Epithelial cell of proximal tubule (primary cell): ENCODE data around the gene ASPDH. TPM values are rescaled to one million over a fixed set of nuclear protein-coding genes. Genes with fewer than 3 reads are reported as not detected.

ENCODE experiments used
- DNase-seq: peaks from one replicate; pipeline ENCODE4 v3.0.0-alpha.2; 2011; ENCODE audit warnings: low read depth
- H3K4me3 ChIP-seq: 2 replicates; pipeline ENCODE4 v1.5.1; 2011; ENCODE audit warnings: low read depth, mild to moderate bottlenecking, low read length
- total RNA-seq: library from RNA; depleted of rRNA; stranded (reverse); fragments of >200 nt; gene quantifications from 2 replicates; pipeline ENCODE4 v1.2.3, GENCODE V29; 2015
- TF ChIP-seq, protein P1 (sequence below): conservative IDR thresholded peaks from 2 replicates; pipeline ENCODE4 v1.5.1; 2012; ENCODE audit warnings: low read depth, mild to moderate bottlenecking, low read length

Gene ASPDH
- total RNA-seq, 1 donor from 2014 or later: not detected

DNA sequence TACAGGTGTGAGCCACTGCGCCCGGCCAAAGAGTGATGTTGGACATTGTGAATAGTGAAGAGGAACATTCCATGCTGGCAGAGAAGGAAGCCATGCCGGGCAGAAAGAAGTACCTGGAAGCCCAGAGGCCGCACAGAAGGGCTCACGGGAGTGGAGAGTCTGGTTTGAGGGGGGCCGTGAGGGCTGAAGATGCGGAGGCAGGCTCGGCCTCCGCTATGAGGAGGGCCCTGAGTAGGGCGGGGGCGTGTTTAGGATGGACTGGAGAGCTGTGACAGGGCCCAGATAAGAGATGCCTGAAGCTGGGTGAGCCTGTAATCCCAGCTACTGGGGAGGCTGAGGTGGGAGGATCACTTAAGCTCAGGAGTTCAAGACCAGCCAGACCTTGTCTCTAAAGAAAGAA lies 4.3 kb downstream of the ASPDH start:
- no peak for DNase-seq
- H3K4me3 ChIP-seq: no peak overlapping the region
- TF ChIP-seq, protein P1, sequence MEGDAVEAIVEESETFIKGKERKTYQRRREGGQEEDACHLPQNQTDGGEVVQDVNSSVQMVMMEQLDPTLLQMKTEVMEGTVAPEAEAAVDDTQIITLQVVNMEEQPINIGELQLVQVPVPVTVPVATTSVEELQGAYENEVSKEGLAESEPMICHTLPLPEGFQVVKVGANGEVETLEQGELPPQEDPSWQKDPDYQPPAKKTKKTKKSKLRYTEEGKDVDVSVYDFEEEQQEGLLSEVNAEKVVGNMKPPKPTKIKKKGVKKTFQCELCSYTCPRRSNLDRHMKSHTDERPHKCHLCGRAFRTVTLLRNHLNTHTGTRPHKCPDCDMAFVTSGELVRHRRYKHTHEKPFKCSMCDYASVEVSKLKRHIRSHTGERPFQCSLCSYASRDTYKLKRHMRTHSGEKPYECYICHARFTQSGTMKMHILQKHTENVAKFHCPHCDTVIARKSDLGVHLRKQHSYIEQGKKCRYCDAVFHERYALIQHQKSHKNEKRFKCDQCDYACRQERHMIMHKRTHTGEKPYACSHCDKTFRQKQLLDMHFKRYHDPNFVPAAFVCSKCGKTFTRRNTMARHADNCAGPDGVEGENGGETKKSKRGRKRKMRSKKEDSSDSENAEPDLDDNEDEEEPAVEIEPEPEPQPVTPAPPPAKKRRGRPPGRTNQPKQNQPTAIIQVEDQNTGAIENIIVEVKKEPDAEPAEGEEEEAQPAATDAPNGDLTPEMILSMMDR: no peak

DNA sequence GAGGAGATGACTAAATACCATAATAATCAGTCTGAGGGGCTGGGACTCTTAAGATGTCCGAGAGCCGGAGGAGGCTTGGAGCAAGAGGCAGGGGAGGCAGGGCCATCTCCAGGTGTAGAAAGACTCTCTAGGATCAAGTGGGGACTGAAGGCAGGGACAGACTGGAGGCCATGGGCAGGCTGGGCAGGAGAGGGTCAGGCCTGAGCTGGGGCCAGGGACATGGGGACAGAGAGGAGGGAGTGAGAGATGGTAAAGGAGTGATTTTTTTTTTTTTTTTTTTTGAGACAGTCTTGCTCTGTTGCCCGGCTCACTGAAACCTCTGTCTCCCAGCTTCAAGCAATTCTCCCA lies 4.9 kb downstream of the ASPDH start:
- H3K4me3 ChIP-seq: no peak overlapping the region
- DNase-seq: no peak
- TF ChIP-seq, protein P1: no peak

DNA sequence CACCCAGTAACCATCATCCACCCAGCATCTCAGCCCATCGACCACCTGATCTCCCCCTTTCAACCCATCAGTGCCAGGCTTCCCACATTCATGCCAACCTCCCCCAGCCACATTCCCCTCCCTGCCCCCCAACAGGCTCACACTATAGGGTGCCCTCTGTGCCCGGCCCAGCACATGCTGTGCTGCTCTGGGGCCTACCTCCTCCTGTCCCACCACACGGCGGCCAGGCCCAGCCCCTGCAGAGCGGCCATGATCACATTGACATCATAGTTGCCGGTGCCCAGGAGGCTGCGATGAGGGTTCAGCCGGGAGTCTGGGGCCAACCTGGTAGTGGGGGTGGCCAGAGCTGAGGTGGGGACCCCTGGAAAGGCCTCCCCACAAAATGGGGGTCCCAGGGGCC lies 6.3 kb downstream of the ASPDH start:
- TF ChIP-seq, protein P1: no peak
- no peak for DNase-seq
- no peak overlapping the region for H3K4me3 ChIP-seq

DNA sequence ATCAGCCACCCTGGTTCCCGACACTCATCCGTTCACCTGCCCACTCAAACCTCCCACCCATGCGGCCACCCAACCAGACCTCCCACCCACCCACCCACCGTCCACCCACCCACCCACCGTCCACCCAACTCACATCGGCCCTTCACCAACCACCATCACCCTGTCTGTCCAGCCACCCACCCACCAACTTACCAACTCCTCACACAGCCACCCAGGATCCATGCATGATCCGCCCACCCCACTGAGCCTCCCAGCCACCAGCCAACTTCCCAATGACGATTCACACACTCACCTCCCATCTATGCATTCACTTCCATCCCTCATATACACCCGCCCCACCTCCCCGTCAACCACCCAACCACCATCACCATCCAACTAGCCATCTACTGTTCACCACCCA lies 7.0 kb downstream of the ASPDH start:
- DNase-seq: no peak
- TF ChIP-seq, protein P1: no peak
- H3K4me3 ChIP-seq: no peak overlapping the region

DNA sequence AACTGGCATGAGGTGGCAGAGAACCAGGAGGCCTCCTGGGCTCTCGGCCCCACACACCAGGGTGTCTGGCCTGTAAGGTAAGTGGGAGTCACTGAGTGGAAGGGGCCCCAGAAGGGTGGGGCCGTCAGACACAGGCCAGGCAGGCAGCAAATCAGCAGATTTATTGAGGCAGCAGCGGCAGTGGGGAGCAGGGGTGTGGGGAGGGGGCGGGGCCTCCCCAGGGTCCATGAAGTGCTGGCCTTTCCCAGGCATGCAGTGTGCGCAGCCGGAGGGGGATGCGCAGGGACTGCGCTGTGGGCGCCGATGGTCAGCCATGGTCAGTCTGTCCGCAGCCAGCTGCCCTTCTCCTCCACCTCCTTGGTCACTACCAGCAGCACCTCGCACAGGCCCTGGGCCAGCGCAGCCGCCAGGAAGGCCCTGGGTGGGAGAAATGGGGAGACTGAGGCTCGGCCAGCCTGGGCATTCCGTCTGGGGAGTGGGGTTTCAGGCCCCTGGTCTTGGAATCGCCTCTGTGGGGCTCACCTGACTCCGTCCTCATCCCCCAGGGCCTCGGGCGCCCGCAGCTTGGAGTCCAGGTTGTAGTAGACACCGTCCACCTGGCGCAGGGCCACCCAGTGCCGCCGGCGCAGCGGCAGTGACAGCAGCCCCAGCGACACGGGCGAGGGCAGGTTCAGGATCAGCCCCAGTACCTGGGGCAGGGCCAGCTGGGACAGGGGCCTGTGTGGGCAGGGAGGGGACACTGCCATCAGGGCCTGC lies 7.7 kb downstream of the ASPDH start:
- DNase-seq: no peak
- TF ChIP-seq, protein P1: no peak
- no peak overlapping the region for H3K4me3 ChIP-seq

DNA sequence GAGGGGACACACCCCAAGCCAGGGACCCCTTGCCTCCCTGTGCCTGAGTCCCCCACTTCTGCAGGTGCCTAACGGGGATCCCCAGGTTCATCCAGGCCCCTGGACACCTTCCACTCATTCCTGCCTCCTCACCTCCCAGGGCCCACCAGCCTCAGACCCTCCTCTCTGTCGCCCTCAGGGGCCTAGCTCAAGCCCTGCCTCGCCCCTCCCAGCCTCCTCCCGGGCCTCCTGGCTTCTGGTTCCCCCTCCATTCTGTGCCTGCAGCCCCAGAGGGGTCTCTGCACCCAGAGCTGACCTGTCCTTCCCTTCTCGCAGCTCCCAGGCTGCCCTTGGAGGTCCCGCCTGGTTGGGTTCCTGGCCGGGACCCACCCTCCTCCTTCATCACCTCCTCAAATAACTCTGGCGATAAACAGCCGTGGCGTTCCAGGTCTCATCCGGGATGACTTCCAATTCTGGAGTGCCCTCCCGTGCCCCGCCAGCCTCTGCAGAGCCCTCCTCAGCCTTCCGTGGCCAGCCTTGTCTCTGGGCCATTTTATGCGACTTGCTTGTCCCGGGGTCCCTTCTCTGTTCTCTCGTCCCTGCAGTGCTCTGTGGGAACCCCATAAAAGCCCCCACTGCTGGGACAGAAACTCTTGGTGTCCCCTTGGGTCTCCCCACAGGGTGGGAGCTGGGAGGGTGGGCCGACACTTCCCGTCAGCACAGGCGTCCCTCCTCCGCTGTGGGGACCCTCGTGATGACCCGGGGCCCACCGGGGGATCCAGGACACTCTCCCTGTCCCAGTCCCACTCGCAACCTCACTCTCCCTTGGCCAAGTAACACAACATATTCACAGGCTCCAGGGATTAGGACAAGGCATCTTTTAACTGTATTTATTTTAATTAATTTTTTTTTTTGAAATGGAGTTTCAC lies 11.9 kb downstream of the ASPDH start:
- no peak for DNase-seq
- H3K4me3 ChIP-seq: no peak overlapping the region
- TF ChIP-seq, protein P1: no peak
